K562 (cell line): ENCODE measurements around the gene PIK3C2G. TPM values are rescaled to one million over a fixed set of nuclear protein-coding genes. Genes with fewer than 3 reads are reported as not detected.

ENCODE experiments used
- AFF4 ChIP-seq: sonication (generic); formaldehyde crosslinking; IDR thresholded peaks from 2 replicates; pipeline ENCODE4 v1.8.0; 2023; ENCODE audit warnings: mild to moderate bottlenecking, missing genetic modification reagents
- BCOR ChIP-seq: fragments of 450-650 bp; IDR thresholded peaks from 2 replicates; pipeline ENCODE4 v1.6.1; 2016
- HCFC1 ChIP-seq: IDR thresholded peaks from 2 replicates; pipeline ENCODE4 v1.6.1; 2012; ENCODE audit warnings: low read depth, low read length, improper control_type of control experiment
- ILF3 ChIP-seq: fragments of 450-650 bp; IDR thresholded peaks from 2 replicates; pipeline ENCODE4 v1.6.1; 2018; ENCODE audit warnings: antibody characterized with exemption, mild to moderate bottlenecking, moderate library complexity, borderline replicate concordance
- SOX6 ChIP-seq: fragments of 450-650 bp; IDR thresholded peaks from 2 replicates; pipeline ENCODE4 v1.6.1; 2014; ENCODE audit warnings: mild to moderate bottlenecking
- TAF7 ChIP-seq: fragments of 450-650 bp; IDR thresholded peaks from 2 replicates; pipeline ENCODE4 v1.6.1; 2016; ENCODE audit warnings: missing genetic modification characterization, missing compliant biosample characterization
- ZFP30 ChIP-seq: fragments of 250-450 bp; sonication (Bioruptor Pico); IDR thresholded peaks from 2 replicates; pipeline ENCODE4 v1.8.0; 2022; ENCODE audit warnings: moderate library complexity, mild to moderate bottlenecking, inconsistent platforms, borderline replicate concordance
- ZKSCAN1 ChIP-seq: fragments of 150-350 bp; IDR thresholded peaks from 2 replicates; pipeline ENCODE4 v1.6.1; 2016; ENCODE audit warnings: low read depth, low read length
- polyA plus RNA-seq, 8 experiments: library from polyadenylated mRNA; depleted of rRNA in 4 of 8; stranded (reverse) in 5 of 8; unstranded in 3 of 8; fragments of >200 nt; fragmentation: Nextera tagmentation in 2 of 8; fragmentation: Illumina TruSeq in 1 of 8; extraction: Ambion mirVana in 2 of 8; extraction: Trizol in 1 of 8; gene quantifications; 2 replicates each; pipeline versions ENCODE4 v1.2.1 to v1.2.3, GENCODE V29; 2011 to 2014; ENCODE audit warnings: inconsistent platforms in 1 of 8, missing spikeins in 1 of 8
- total RNA-seq, 7 experiments: library from RNA; depleted of rRNA in 6 of 7; stranded (reverse); fragments of >200 nt in 6 of 7; fragmentation: Illumina TruSeq in 2 of 7; extraction: Trizol in 2 of 7; gene quantifications; 2 replicates each; pipeline versions ENCODE4 v1.2.1 to v1.2.3, GENCODE V29; 2011 to 2021; ENCODE audit warnings: low replicate concordance in 1 of 7
- TF ChIP-seq, protein P1 (sequence below): fragments of 250-450 bp; sonication (Bioruptor Pico); IDR thresholded peaks from 2 replicates; pipeline ENCODE4 v1.8.0; 2021; ENCODE audit warnings: moderate library complexity, mild to moderate bottlenecking, inconsistent platforms

PIK3C2G gene
- total and polyA plus RNA-seq, 9 of the 15 experiments (the other 6 are each of a cell fraction or from before 2014, with no cell fraction given) = not detected

- no peak for TF ChIP-seq AFF4 (CRISPR knock-in tag)
- no peak for TF ChIP-seq TAF7 (tag)
- TF ChIP-seq SOX6 = no peak
- TF ChIP-seq ZFP30 (CRISPR knock-in tag) = no peak
- TF ChIP-seq, protein P1, sequence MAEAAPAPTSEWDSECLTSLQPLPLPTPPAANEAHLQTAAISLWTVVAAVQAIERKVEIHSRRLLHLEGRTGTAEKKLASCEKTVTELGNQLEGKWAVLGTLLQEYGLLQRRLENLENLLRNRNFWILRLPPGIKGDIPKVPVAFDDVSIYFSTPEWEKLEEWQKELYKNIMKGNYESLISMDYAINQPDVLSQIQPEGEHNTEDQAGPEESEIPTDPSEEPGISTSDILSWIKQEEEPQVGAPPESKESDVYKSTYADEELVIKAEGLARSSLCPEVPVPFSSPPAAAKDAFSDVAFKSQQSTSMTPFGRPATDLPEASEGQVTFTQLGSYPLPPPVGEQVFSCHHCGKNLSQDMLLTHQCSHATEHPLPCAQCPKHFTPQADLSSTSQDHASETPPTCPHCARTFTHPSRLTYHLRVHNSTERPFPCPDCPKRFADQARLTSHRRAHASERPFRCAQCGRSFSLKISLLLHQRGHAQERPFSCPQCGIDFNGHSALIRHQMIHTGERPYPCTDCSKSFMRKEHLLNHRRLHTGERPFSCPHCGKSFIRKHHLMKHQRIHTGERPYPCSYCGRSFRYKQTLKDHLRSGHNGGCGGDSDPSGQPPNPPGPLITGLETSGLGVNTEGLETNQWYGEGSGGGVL (CRISPR knock-in tag) = no peak
- TF ChIP-seq ILF3 = no peak
- no peak for TF ChIP-seq BCOR
- TF ChIP-seq ZKSCAN1 = no peak
- TF ChIP-seq HCFC1 = no peak
- TF ChIP-seq, all 486 proteins: peak for 0
Observed at GRCh38 chr12:18476861-18477260, 215.5 kb downstream of the PIK3C2G start (continued).
